Measurements from ENCODE around the gene ARHGEF16. TPM values are rescaled to one million over a fixed set of nuclear protein-coding genes. Genes with fewer than 3 reads are reported as not detected.

The ARHGEF16 gene
- total RNA-seq, 1 experiment from 2014 or later: 25.1 TPM

DNA sequence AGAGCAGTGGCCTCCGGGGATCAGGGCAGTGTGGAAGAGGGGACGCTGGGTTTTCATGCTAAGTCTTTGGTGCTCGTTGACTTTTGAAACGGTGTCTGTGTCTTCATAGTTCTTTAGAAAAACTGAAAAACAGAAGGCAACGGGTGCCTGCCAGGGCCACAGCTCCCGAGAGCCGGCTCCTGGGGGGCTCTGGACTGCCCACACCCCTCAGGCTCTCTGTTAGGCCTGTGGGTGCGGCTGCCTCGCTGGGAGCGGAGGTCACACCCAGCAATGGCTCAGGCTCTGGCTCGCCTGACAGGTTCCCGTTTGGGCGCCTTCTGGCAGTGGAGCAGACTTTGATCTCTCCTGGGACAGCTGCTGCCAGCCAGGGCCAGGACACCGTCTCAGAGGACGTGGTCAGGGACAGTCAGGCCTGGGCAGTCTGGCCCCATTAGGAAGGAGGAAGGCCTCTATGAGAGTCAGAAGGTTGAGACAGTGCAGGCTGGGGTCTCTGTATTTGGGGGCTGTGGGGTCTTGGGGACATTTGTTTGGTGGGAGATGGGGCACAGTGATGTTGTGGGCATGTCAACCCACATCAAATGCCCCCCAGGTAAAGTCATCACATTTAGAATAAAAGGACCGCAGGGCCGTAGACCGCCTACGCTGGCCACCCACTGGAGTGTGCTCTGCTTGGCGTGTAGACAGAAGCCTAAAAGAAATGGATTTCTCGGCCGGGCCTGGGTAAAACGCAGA, 5.6 kb downstream of the ARHGEF16 start:
- CTCF ChIA-PET: no interaction called here
- Histone ChIP-seq H3K27ac (no peak overlapping the region), H3K4me1 (replicated peaks; ENCODE audit: insufficient read depth) (peaks cover 14% of the 10 kb centered on the region)

GRCh38 chr1:3460672-3461131, 6.2 kb downstream of the ARHGEF16 start:
- no peaks in the 10 kb centered on the region for H3K9me2 ChIP-seq (ENCODE audit: insufficient read depth)
- H3K27ac ChIP-seq: no peak overlapping the region
- TF ChIP-seq EZH2 (IDR thresholded peaks at IDR 0.05; ENCODE audit: low read depth): no peak
- TF ChIP-seq, protein P1, sequence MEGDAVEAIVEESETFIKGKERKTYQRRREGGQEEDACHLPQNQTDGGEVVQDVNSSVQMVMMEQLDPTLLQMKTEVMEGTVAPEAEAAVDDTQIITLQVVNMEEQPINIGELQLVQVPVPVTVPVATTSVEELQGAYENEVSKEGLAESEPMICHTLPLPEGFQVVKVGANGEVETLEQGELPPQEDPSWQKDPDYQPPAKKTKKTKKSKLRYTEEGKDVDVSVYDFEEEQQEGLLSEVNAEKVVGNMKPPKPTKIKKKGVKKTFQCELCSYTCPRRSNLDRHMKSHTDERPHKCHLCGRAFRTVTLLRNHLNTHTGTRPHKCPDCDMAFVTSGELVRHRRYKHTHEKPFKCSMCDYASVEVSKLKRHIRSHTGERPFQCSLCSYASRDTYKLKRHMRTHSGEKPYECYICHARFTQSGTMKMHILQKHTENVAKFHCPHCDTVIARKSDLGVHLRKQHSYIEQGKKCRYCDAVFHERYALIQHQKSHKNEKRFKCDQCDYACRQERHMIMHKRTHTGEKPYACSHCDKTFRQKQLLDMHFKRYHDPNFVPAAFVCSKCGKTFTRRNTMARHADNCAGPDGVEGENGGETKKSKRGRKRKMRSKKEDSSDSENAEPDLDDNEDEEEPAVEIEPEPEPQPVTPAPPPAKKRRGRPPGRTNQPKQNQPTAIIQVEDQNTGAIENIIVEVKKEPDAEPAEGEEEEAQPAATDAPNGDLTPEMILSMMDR (conservative IDR thresholded peaks at IDR 0.05): no peak
- BruUV-seq (replicated peaks): no TSS peak
- no peaks in the 10 kb centered on the region for H3K27me3 ChIP-seq (ENCODE audit: insufficient read depth, low read depth)
- no peaks in the 10 kb centered on the region for H3K36me3 ChIP-seq (ENCODE audit: low read depth)
- no peaks in the 10 kb centered on the region for H3K9me3 ChIP-seq (ENCODE audit: insufficient read depth, low read depth)
- H3F3A ChIP-seq (ENCODE audit: insufficient read depth, low read depth): peaks cover 20% of the 10 kb centered on the region; the same call in 1 of the 2 replicates
- 0 out of 2 replicates have a peak overlapping the region, but pooled peaks have one; percentile 47 for H3K4me2 ChIP-seq
- 0 out of 2 replicates have a peak, but pooled peaks cover 3% of the 10 kb centered on the region for H3K79me2 ChIP-seq (ENCODE audit: low read depth)
- H4K20me1 ChIP-seq (ENCODE audit: insufficient read depth): peaks cover 13% of the 10 kb centered on the region; the same call in 1 of the 2 replicates
- intact Hi-C loops (cut with micrococcal nuclease; ENCODE audit: unreplicated experiment): loop anchor here (2.0 to 5.0 kb wide), 2 partner anchors 22 to 82 kb away; no protein-coding TSS in a partner anchor
- peaks cover 14% of the 10 kb centered on the region for H3K4me1 ChIP-seq (replicated peaks; ENCODE audit: insufficient read depth)
- ChIA-PET CTCF (no interaction called here), POLR2A (ENCODE audit: unreplicated experiment) (no interaction called here)
- H2AFZ ChIP-seq: no peak overlapping the region
- no peak overlapping the region for H3K4me3 ChIP-seq
- peak in 1 of 2 experiments; percentile 56 for DNase-seq

More for the DNA sequence above, 5.6 kb downstream of the ARHGEF16 start:
- peaks cover 20% of the 10 kb centered on the region; the same call in 1 of the 2 replicates for H3F3A ChIP-seq (ENCODE audit: insufficient read depth, low read depth)
- TF ChIP-seq EZH2 (IDR thresholded peaks at IDR 0.05; ENCODE audit: low read depth): no peak
- TF ChIP-seq, protein P1 (conservative IDR thresholded peaks at IDR 0.05): no peak
- H3K36me3 ChIP-seq (ENCODE audit: low read depth): no peaks in the 10 kb centered on the region
- no peak overlapping the region for H3K4me3 ChIP-seq
- no peaks in the 10 kb centered on the region for H3K9me3 ChIP-seq (ENCODE audit: insufficient read depth, low read depth)
- no peaks in the 10 kb centered on the region for H3K9me2 ChIP-seq (ENCODE audit: insufficient read depth)
- intact Hi-C loops (cut with micrococcal nuclease; ENCODE audit: unreplicated experiment): loop anchor here (2.0 to 5.0 kb wide), 2 partner anchors 23 to 82 kb away; no protein-coding TSS in a partner anchor
- DNase-seq: peak; percentile 65 to 76
- H3K79me2 ChIP-seq (ENCODE audit: low read depth): 0 out of 2 replicates have a peak, but pooled peaks cover 8% of the 10 kb centered on the region
- POLR2A ChIA-PET (ENCODE audit: unreplicated experiment): no interaction called here
- peak overlapping the region; percentile 47 for H3K4me2 ChIP-seq
- peaks cover 13% of the 10 kb centered on the region; the same call in 1 of the 2 replicates for H4K20me1 ChIP-seq (ENCODE audit: insufficient read depth)
- no peak overlapping the region for H2AFZ ChIP-seq
- BruUV-seq (replicated peaks): no TSS peak
- no peaks in the 10 kb centered on the region for H3K27me3 ChIP-seq (ENCODE audit: insufficient read depth, low read depth)

GRCh38 chr1:3461238-3461933, 6.9 kb downstream of the ARHGEF16 start:
- H3K4me3 ChIP-seq: no peak overlapping the region
- no peak for DNase-seq
- no peaks in the 10 kb centered on the region for H3K27me3 ChIP-seq (ENCODE audit: insufficient read depth, low read depth)
- H2AFZ ChIP-seq: no peak overlapping the region
- 0 out of 2 replicates have a peak overlapping the region, but pooled peaks have one; percentile 47 for H3K4me2 ChIP-seq
- H3K36me3 ChIP-seq (ENCODE audit: low read depth): no peaks in the 10 kb centered on the region
- ChIA-PET POLR2A (ENCODE audit: unreplicated experiment) (no interaction called here), CTCF (no interaction called here)
- no peaks in the 10 kb centered on the region for H3K9me3 ChIP-seq (ENCODE audit: insufficient read depth, low read depth)
- H3K27ac ChIP-seq: no peak overlapping the region
- H3K9me2 ChIP-seq (ENCODE audit: insufficient read depth): no peaks in the 10 kb centered on the region
- TF ChIP-seq, protein P1 (conservative IDR thresholded peaks at IDR 0.05): no peak
- TF ChIP-seq EZH2 (IDR thresholded peaks at IDR 0.05; ENCODE audit: low read depth): no peak
- peaks cover 13% of the 10 kb centered on the region; the same call in 1 of the 2 replicates for H4K20me1 ChIP-seq (ENCODE audit: insufficient read depth)
- no peaks in the 10 kb centered on the region for H3K79me2 ChIP-seq (ENCODE audit: low read depth)
- intact Hi-C loops (cut with micrococcal nuclease; ENCODE audit: unreplicated experiment): loop anchor here (2.0 to 5.0 kb wide), 2 partner anchors 21 to 81 kb away; no protein-coding TSS in a partner anchor
- peaks cover 20% of the 10 kb centered on the region; the same call in 1 of the 2 replicates for H3F3A ChIP-seq (ENCODE audit: insufficient read depth, low read depth)
- H3K4me1 ChIP-seq (replicated peaks; ENCODE audit: insufficient read depth): peaks cover 14% of the 10 kb centered on the region
- no TSS peak for BruUV-seq (replicated peaks)

Data from PC-9 (cell line).